ENCODE results near the gene DAB2IP.
"Not testable (repeated sequence)": the region's sequence is repeated elsewhere in the genome, so short reads cannot be mapped to it uniquely, and the experiment has no call there.

DAB2IP gene
- long read RNA-seq, donor 1, partial matches to known transcripts = 0 of 2 reads
- long read RNA-seq, donor 1, other reads (novel, unspliced or antisense) = 0 of 2 reads
- long read RNA-seq, donor 2, full-length matches to known transcripts = 1 of 1 reads
- long read RNA-seq, donor 2, partial matches to known transcripts = 0 of 1 reads
- long read RNA-seq, donor 2, other reads (novel, unspliced or antisense) = 0 of 1 reads
- long read RNA-seq, donor 3, partial matches to known transcripts = 0 of 1 reads
- long read RNA-seq, donor 3, other reads (novel, unspliced or antisense) = 0 of 1 reads
- long read RNA-seq, donor 4, partial matches to known transcripts = 5 of 5 reads
- long read RNA-seq, donor 4, other reads (novel, unspliced or antisense) = 0 of 5 reads
- long read RNA-seq, donor 5 = 0 reads
- long read RNA-seq, donor 6, full-length matches to known transcripts = 4 of 9 reads
- long read RNA-seq, donor 6, partial matches to known transcripts = 5 of 9 reads
- long read RNA-seq, donor 6, other reads (novel, unspliced or antisense) = 0 of 9 reads
- long read RNA-seq, donor 7, partial matches to known transcripts = 28 of 30 reads
- long read RNA-seq, donor 7, other reads (novel, unspliced or antisense) = 0 of 30 reads
- long read RNA-seq, donor 8, partial matches to known transcripts = 44 of 44 reads
- long read RNA-seq, donor 8, other reads (novel, unspliced or antisense) = 0 of 44 reads

DNA sequence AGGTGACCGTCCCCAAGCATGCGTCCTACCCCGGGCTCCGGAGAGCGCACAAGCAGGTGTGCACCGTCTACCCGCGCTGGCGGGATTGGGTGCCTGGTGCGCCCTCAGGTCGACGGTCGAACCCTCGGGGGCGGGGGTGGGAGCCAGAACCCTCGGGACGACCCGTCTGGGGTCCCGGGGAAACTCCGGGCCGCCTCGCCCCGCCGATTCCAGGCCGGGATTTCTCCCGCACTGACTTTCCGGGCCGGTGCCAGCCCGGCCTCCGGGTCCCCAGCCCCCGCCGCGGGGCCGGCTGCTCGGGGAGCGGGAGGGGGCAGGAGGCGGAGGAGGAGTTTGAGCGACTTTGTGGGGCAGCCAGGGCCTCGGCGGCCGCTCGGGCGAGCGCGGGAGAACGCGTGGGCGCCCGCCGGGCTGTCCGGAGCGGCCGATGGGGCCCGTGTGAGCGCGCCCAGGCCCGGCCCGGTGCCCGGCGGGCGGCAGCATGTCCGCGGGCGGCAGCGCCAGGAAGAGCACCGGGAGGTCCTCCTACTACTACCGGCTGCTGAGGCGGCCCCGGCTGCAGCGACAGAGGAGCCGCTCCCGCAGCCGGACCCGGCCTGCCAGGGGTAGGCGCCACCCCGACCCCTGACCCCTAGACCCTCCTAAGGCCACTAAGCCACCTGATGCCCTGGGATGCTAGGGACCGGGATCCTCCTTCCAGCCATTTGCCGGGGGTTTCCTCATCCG lies at the start of gene DAB2IP:
Gene DAB2IP (plus strand): TSS at position 340 of the 726 bp plus-strand sequence. CDS start 142 bp downstream, at position 482.
- DNase-seq = peak; percentile 86

DNA sequence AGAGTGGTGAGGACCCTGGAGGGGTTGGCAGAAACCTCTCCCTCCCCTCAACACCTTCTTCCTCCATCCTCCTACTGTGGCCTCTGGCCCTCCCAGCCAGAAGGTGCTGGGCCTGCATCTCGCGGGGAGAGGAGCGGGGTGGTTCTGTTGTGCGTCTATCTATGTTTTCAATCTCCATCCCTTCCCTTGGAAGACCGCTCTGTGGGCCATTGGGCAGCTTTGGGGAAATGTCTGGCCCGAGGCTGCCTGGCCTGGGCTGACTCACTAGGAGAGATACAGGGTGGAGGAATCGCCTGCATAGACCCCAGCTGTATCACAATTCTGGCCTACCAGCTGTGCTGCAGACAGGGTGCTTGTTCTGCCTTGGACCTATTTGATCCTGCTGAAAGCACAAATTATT lies 48.4 kb upstream of the DAB2IP start:
- DNase-seq = no peak

DNA sequence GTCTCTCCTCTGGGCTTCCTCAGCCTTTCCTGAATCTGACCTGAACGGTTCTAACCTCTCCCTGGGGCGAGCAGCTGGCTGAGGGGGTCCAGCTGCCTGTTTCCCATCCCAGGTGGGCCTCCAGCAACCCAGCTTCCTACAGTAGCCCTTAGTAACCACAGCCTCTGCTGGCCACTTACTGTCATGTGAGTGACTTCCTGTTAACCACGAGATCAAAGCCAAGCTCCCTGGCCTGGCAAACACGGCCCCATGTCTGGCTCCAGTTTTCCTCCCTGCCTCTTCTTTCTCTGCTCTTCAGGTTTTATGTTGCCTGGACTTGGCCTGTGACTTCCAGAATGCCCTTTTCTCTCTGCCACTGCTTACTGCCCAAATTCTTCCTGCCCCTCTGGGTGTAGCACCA lies 47.2 kb upstream of the DAB2IP start:
- DNase-seq = no peak

DNA sequence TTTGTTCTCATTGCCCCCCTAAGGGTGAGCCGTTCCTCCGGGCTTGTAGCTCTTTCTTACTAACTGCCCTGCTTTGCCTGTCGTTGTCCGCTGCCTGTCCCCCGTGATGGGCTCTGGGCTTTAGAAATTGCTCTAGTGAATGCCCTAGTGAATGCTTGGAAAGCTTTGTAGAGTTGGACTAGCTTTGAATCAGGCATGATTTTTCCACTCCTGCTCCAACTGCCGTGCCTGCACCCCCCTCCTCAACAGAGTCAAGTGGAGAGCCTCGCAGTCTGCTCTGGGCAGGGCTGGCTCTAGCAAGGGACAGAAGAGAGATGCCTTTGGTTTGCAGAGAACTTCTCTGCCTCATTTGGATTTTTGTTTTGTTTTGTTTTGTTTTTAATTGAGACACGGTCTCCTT lies 46.8 kb upstream of the DAB2IP start:
- no peak for DNase-seq

GRCh38 chr9:121607434-121608167 lies 43.8 kb upstream of the DAB2IP start:
- no peak for DNase-seq

- DNase-seq = no peak
These were observed 43.1 kb upstream of the DAB2IP start for GRCh38 chr9:121608168-121608853.

GRCh38 chr9:121609822-121610637 lies 41.4 kb upstream of the DAB2IP start:
- no peak for DNase-seq

- DNase-seq = no peak
These were observed 40.8 kb upstream of the DAB2IP start for GRCh38 chr9:121610638-121610953.

- DNase-seq = no peak
These were observed 38.9 kb upstream of the DAB2IP start for GRCh38 chr9:121612511-121612998.

GRCh38 chr9:121613009-121613752 lies 38.3 kb upstream of the DAB2IP start:
- no peak for DNase-seq

- DNase-seq = no peak
These were observed 35.2 kb upstream of the DAB2IP start for GRCh38 chr9:121616123-121616755.

- DNase-seq = no peak
These were observed 32.9 kb upstream of the DAB2IP start for GRCh38 chr9:121618504-121618903.

DNA sequence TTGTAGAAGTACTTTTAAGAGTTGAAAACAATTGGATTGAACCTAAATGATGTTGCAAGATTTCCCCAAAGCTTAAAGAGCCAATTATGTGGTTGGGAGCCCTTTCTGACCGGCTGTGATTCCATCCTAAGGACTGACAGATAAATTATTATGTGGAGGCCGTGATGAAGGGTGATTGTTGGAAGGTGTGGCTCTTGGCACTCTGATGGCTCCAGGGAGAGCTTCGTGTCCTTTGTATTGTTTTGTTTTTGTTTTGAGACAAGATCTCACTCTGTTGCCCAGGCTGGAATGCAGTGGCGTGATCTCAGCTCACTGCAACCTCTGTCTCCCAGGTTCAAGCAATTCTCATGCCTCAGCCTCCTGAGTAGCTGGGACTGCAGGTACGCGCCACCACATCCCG lies 32.5 kb upstream of the DAB2IP start:
- DNase-seq = not testable (repeated sequence)

DNA sequence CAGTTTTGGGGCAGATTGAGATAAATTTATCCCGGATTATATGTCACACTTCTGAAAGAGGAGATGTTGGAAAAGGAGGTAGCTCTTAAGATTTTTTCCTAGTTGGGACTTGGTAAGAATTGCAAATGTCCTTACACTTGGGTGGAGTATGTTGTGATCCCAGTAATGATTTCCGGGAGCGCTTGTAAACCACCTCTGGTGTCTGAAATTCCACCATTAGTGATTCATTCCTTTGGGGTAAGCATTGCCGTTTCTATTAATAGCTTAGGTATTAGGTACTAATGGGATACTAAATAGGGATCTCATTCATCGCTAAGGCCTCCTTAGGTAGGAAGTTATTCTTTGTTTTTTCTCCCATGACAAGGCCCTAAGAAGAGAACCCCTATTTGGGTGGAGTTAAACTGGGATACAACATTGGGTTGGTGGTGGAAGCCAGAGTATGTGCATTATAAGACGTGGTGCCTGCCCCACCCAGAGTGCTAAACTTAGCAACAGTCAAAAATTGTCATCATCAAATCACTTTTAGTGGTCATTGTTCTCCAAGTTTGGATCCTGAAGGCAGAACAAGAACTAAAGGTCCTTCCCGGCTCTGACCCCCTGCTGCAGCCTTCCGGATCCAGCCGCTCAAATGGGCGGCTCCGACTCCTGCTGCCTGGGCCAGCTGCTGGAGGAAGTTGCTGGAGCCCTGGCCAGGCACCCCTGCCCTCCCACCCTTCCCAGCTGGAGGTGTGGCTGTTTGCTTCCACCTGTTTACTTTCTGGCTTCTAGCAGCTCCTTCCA lies 31.7 kb upstream of the DAB2IP start:
- DNase-seq = no peak

GRCh38 chr9:121620325-121620673 lies 31.1 kb upstream of the DAB2IP start:
- no peak for DNase-seq

- DNase-seq = no peak
These were observed 30.5 kb upstream of the DAB2IP start for GRCh38 chr9:121620777-121621449.

DNA sequence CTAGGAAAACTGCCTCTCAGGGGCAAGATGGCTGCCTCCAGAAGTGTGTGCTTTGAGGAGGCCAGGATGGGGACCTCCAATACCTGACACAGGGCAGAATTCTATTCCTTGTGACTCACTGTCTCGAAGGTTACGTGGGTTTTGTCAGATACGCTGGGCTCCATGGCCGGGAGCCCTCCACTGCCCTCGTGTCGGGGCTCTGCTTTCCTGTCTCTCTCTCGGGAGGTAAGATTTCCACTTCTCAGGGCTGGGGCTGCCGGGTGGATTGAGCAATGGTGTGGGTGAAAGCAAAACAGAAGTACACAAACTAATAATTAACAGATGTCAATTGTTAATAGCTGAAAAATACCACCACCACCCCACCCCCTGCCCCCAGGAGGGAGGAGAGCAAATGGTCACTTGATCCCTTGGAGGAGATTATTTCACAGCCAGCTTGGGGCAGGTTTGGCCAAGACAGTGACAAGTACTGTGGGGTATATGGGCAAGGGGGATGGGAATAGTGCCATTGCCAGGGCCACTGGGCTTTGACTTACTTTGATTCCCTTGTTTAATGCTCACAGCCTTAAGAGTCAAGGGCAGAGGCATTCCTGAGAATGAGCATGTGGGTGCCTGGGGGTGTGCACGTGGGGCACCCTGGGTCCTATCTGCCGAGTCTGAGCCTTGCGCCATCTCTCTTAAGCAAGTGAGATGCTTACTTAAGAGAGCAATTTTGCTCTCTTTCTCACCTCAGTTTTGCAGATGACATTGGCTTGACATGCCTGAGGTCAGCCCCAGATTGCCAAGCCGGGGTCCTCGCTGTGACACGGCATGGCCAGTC lies 28.8 kb upstream of the DAB2IP start:
- peak; percentile 60 for DNase-seq
